Activated CD8-positive, alpha-beta memory T cell treated with anti-CD3 and anti-CD28 coated beads, Interleukin-2, amount 50 U/mL, for 24 hours (primary cell): ENCODE measurements around the gene KIAA0040.

ENCODE experiments used
- DNase-seq: peaks from one replicate; pipeline ENCODE4 v3.0.0-alpha.2; 2020; ENCODE audit errors: extremely low read depth

The KIAA0040 gene

DNA sequence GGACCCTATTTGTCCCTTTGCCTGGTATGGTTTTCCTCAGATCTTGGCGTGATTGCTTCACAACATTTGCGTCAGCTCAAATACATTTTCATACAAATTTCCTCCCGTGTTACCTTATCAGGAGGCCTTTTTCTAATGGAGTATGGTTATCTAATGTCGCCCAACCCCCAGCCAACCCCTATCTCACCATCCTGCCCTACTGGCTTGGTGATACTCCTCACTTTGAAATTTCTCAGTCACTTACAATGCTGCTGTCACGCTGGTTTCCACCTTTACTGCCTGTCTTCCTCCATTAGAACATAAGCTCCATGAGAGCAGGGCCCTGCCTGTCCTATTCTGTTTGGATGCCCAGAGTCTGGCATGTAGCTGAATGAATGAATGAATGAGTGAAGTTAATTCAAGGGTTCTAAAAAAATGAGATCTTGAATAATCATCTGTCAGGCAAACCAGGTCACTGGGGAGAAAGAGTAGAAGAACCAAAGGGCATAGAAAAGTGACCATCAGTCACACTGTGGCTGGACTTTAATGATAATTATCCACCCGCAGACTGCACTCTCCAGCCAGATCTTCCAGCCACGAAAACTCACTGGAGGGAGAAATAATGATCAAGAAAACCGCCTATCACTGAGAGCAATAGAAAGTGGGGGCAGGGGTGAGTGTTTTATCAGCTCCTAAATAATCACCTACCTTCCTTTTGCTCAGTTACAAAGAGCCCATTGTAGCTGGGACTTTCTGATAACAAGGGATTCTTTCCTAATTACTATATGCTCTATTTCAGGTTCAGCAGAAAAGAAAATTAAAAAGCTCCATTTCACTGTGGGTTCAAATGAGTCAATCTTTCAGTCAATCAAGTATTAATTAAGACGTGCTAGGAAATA, 21.3 kb downstream of the KIAA0040 start:
- no peak for DNase-seq

DNA sequence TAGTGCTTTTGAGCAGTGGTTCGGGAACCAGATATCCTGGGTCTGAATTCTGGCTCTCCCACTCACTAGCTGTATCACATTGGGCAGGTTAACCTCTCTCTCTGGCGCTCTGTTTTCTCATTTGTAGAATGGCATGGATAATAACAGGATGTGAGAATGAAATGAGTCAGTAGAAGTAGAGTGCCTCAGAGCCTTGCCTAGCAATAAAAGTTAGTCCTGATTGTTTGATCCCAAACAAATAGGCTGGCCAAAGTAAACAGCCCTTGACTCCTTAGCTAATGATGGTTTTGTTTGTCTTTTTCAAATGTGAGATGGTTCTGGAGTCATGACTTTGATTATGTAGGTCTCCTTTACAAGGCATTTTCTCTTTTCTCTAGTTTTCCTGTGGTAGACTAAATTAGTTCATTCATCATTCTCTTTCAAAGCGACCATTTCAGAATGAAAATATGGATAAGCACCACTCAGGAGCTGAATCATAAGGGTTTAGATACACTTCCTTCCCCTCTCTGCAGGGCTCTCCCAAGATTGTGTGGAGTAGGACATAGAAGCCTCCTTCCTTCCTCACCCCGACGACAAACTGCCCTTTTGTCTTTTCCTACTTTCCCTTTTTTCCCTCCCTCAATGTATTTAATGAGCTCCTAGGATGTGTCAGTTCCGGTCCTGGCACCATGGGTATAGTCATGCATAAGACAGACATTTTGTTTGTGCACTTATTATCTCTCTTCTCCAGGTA, 23.1 kb downstream of the KIAA0040 start:
- no peak for DNase-seq

DNA sequence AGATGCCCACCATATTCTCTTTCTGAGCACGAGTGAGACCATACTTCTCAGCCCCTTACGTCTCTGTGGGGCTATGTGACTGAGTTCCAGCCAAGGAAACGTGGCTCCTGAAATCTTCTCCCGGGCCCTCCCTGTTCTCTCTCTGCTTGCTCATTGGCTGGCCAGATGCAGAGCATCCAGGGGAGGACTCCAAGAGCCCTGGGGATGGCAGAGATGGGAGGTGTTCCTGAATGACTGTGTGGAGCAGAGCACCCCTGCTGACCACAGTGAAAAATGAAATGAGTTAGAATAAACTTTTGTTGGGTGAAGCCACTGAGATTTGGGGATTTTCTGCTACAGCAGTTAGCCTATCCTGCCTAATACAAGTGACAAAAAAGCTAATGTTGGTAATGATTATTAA, 23.8 kb downstream of the KIAA0040 start:
- DNase-seq: no peak

DNA sequence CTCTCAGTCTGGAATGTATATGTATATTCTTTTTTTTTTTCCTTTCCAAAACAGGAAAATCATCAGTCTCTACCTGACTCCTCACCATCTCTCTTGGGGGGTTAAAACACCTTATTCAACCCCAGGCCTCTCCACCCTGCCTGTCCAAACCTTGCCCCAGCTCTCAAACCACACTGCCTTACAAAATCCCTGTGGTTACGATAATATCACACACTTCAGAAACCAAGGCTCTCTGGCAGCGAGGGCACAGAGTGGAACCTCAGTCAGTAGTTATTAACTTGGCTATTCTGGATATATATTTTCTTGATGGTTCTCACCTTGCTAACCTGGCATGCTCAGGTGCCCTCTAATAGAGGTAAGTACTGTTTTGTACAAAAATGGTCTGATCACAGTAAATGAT, 24.7 kb downstream of the KIAA0040 start:
- no peak for DNase-seq

DNA sequence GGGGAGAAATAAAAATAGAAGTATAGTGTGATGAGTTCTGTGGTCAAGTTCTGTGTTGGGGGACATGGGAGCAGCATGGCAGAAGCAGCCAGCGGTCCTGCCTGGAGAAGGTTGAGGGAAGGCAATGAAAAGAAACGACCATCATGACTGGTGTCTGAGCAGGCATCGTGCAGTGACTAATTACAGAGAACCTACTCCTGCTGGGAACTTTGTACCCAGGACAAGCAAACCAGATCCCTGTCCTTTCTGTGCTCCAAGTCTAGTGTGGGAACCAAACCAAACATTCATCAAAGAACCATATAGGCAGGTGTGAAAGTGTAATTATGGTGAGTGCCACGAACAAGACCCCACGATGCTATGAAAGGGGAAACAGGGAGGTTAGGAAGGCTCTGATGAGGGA, 25.8 kb downstream of the KIAA0040 start:
- no peak for DNase-seq

DNA sequence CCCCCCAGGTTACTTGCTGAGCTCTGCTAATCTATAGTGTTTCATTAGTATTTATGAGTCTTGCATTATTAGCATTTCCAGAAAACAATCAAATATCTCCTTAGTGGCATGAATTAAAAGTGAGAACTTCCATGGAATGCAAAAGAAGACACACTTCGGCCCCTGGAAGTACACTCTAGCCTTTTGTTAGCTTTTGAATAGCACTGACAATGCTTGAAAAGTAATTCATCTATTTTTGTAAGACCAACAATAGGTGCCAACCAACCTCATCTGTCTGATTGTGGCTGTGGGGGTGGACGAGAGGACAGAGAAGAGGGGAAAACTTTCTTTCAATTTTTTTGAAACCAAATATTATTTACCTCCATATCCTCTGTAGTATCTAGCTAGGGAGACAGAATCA, 27.8 kb downstream of the KIAA0040 start:
- DNase-seq: no peak

DNA sequence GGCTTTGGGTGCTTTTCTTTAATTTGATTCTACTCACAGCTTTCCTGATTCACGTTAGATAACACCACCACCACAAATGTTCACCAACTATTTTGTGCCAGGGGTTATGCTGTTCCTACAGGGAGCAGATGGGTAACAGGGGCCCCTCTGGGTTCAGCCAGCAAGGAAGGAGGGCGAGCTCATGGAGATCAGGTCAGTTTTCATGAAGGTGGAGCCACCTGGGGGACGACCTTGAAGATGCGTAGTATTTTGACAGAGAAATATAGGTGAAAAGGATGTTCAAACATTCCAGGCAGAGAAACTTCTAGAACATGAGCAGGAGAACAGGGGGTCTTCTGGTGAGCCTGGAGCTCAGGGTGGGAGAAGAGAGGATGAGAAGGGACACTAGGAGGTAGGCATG, 28.9 kb downstream of the KIAA0040 start:
- DNase-seq: no peak

DNA sequence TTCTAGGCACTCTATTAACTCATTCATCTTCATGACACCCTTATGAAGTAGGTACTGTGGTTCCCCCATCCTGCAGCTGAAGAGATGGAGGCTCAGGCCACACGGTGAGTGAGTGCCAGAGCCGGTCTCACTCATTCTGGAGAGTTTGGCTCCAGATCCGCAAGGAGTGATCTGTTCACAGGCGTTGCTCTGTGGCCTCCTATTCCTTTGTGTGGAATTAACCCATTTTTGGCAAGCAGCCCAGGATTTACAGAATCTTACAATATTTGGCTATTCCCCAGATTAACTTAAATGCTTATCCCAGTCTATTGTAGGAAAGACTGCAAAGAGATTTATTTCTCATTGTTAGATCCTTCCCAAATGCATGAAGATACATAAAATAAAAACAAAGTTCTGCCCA, 29.6 kb downstream of the KIAA0040 start:
- DNase-seq: no peak

DNA sequence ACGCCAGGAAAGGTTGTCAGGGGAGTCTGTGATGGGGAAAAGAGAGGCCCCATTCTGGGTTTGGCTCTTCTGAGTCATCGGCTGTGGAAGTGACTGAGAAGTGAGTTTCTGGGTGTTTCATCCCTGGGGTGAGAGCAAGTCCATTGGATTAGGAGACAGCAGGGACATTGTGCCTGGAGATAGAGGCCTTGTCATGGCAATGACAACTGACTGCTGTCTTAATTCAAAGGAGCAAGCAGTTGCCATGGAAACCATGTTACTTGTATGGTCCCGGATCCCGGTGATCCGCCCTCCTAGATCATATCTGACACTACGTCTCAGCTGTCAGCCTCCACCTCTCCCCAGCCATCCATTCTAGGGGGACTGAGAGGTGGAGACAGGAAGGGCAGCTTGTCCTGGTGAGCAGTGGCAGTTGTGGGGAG, 34.4 kb downstream of the KIAA0040 start:
- DNase-seq: no peak

DNA sequence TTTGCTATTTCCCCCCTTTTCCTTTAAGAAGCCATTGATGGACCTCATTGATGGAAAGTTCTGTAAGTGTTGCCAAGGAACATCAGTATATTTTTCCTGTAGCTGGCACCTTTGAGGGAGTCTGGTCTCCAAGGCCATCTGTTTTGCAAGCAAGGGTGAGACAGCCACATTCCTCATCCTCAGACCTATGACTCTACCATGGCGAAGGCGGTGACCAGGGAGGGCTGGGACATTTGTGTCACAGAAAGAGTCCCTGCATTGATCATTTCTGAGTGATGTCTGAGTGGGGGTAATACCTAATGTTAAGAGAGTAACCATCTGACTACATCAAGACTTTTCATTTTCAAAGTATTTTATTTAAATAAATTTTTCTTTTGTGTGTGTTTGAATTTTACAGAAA, 35.4 kb downstream of the KIAA0040 start:
- DNase-seq: no peak

DNA sequence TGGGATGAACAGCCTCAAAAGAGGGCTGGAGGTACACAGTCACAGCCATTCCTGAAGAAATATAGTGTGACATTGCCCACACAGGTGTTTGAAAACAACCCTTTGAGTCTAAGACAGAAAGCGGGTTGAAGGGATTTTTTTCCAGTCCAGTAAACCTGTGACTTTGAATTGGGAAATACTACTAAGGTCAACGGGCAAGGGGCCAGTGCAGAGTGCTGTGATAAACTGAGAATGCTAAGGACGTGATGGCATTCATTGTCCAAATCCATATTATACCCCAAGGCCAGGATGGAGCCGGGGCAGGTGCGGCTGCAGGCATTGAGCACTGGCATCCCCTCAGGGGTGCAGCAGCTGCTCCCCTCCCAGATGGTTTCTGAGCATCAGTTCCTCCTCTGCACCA, 36.6 kb downstream of the KIAA0040 start:
- no peak for DNase-seq

DNA sequence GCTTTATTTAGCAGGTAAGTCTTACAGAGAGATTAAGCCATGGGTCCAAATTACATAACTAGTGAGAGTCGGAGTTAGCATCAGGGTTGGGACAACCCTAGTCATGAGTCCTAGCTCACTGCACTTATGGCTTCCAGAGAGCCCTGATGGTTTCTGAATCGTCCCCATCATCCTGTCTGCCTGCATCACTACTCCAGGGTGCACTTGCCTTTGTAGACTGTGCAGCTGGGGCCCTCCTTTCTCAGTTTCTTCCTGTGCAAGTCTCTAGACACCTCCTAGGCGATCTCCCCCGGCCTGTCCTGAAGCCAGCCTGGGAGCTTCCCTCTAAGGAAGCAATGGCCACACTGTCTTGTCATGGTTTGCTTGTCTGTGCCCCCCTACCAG, 37.1 kb downstream of the KIAA0040 start:
- DNase-seq: no peak

DNA sequence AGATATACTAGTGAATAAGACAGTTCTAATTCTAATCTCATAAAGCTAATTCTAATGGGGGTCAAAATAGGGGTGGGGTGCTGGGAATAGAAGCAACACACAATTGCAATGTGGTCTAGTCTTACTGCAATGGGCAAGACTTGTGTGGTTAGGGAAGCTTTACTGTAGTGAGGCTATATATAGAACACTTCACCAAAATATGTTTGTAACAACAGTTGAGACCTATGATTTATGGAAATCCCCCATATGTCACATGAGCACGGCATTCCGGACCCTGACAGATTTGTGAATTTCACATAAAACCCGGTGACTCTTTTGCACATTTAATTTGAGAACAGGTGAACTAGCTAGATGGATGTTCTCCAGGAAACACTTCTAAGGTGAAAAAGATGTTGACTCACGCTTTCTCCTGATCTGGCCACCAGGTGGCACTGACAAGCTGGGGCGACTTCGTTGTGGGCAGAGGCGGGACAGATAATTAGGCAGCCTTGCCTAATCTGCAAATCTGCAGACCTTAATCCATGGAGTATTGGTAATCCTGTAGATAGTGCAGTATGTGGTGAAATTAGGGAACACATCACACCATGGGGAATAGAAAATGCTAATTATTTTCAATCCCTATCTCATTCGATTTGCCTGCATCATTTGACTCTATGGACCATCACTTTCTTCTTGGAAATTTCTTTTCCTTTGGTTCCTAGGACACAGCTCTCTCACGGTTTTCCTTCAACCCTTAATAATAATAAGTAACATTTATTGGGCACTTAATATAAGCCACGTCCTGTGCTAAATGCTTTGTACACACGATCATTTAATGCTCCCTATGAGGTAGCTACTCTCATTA, 37.7 kb downstream of the KIAA0040 start:
- DNase-seq: peak; percentile 39

DNA sequence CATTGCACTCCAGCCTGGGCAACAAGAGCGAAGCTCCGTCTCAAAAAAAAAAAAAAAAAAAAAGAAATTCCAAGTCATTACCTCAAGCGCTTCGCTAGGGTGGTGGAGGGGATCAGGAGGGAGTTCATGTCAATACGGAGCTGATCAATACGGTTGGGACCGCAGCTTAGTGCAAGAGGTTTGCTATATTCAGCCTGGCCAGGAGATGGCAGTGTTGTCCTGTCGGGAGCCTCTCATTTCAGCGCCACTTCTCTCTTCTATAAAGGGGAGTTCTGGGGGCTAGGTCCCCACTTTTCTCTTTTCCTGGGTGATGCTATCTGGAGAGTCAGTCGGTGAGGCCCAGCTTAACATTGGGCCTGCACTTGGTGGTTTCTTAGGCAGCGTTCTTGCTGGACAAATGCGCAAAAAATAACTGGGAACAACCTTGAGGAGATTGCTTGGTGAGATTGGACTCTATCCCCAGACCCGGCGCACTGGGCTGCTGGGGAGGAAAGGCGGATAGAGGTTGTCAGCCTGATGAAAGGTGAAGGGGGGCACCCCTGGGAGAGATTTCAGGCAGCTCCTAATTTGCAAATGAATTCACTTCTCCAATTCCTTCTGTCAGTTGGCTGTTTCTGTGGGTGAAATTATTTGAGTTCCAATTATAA, 40.4 kb downstream of the KIAA0040 start:
- peak; percentile 27 for DNase-seq

DNA sequence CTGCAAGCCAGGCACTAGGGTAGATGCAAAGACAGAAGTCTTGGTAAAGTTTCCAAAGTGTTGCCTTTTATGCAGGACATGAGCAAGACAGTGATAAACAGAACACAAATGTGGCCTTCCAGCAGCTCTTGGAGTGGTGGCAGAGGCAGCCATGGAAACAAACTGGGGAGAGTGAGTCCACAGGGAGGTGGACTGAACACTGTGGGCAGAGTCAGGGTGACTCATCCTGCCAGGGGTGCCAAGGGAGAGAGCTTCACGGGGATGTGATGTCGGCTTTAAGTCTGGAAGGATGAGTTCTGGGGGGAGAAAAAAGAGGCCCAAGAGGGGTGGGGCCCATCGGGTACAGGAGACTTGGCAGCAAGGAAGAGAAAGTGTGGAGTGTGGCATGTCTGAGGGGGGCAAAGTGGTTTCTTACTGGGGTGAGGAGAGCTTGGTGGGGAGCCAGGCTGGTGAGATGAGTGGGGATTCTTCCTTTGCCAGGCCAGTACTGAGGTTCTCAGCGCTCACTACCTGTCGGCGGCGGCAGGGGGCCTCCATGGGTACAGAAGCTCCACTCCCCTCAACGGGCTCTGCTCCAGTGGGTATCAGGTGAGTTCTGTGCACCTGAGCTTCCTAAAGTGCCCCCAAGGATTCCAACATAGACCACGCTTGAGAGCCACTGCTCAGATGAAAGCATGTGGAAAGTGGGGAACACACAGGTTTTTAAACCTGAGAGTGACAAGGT, 41.8 kb downstream of the KIAA0040 start:
- no peak for DNase-seq

DNA sequence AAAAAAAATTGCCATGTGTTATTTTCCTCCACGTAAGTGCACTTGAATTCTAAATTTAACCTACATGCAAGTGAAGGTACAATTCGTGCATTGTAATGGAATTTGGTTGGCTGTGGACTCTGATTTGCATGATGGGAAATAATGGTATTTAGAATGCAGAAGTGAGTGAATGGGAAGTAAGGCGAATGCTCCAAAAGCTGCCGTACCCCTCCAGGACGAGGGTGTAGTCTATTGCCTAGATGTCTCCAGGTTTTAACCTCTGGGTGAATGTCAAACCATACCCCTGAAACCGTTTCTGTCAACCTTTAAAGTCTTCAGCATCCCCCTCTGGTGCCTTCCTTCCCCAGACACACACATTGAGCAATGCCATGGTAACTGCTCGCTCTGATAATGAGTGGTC, 44.5 kb downstream of the KIAA0040 start:
- DNase-seq: no peak

DNA sequence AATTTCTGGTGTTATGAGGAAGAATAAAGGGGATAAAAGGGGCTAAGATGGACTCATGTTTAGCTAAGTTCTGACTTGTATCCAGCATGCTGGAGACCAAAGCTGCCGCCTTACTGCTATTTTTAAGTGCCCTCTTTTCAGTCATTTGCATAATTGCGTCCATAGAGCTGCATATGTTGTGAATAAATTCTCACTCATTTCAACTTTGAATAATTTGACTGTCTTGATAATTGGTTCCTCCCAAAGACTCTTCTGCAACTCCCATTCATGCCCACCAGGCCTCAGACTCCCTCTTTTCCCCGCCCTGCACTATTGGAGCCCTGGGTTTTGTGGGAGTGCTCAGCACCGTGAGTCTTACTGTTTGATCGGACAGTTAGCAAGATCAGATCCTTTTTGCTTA, 45.0 kb downstream of the KIAA0040 start:
- no peak for DNase-seq

DNA sequence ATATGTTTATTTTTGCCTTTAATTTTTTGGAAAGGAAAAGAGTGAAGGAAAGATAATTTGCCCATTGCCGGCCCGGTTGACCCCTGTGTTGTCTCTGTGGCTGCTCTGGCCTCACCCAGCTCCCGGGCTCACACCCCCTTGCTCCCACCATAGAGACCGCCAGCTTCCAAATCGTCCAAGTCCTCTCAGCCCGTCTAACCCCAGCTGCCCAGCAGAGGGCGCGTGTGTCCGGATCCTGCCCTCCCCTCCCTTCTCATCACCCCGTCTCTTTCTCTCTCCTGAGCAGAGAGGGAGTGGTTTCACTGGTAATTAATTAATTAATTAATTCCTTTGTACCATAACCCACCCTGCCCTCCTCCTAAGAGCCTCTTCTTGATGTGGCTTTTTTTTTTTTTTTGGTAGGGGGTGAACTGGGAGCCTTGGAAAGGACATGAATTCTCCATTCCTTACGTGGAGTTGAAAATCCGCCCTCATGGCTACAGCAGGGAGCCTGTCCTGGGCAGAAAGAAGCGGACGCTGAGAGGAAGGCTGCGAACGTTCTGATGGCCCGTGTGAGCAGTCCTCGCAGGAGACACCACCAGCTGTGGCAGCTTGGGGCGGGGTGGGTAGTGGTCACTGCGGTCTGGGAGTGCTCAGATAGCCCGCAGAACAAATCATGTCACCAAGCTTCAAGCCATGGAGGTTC, 45.9 kb downstream of the KIAA0040 start:
- peak; percentile 42 for DNase-seq

DNA sequence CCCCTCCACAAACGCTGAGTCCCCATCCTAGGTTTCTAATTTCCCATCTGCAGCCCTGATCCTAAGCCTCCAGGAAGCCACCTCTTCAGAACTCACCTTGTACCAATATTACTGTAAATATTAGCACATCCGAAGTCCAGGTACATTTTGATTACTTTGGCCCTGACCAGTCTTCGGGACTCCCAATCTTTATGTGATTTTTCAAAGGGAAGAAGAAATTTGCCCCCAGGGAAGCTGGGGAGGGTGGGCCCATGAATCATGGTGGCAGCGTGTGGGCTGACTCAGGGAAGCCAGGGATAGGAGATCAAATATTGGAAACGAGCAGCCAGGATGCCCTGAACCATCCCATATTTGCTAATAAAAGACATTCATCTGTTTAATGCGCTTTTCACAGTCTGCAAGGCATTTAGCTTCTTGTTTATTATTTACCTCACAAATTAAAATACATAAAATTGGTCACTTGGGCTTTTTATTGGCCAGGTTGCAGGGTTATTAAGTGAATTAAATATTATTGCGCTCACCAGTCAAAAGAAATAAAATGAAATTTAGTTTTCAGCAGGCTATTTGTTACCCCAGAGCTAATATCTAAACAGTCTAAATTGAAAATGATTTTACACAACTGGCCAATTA, 46.6 kb downstream of the KIAA0040 start:
- no peak for DNase-seq

DNA sequence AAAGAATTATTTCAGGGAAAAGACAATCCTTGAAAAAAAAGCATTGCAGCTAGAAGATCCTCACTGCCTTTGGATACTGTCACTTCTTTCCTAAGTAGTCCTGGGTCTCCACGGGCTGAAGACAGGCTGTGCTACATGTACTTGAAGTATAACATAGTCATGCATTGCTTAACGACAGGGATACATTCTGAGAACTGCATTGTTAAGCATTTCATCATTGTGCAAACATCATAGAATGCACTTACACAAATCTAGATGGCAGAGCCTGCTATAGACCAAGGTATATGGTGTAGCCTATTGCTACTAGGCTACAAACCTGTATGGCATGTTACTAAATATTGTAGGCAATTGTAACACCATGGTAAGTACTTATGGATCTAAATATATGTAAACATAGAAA, 54.0 kb downstream of the KIAA0040 start:
- no peak for DNase-seq
